Breast epithelium (tissue), 4 donors: Measurements from ENCODE around the gene COL9A3. TPM values are rescaled to one million over a fixed set of nuclear protein-coding genes. Genes with fewer than 3 reads are reported as not detected.

Source experiments
- DNase-seq, 2 donors: peaks; one replicate each; pipeline ENCODE4 v3.0.0-alpha.2; 2019; ENCODE audit warnings: low spot score in 2 of 2
- H3K27ac ChIP-seq, 2 donors: fragments of 200-600 bp; sonication (generic) in 1 of 2; one replicate each; pipeline ENCODE4 v1.5.1; 2016 to 2019; ENCODE audit warnings: mild to moderate bottlenecking in 1 of 2
- H3K27me3 ChIP-seq, 2 donors: fragments of 200-600 bp; sonication (generic) in 1 of 2; one replicate each; pipeline versions ENCODE4 v1.5.1 to v1.6.0; 2017 to 2019; ENCODE audit warnings: control low read depth in 1 of 2, mild to moderate bottlenecking in 1 of 2
- H3K36me3 ChIP-seq: fragments of 200-600 bp; one replicate; pipeline ENCODE4 v1.5.1; 2019
- H3K4me1 ChIP-seq, 2 donors: fragments of 200-600 bp; sonication (generic); one replicate each; pipeline ENCODE4 v1.5.1; 2016 to 2019; ENCODE audit warnings: control low read depth in 1 of 2
- H3K4me3 ChIP-seq, 3 donors: fragments of 200-600 bp; sonication (generic); 1 replicate in 2 of 3; 2 replicates in 1 of 3; pipeline ENCODE4 v1.5.1; 2016 to 2019; ENCODE audit warnings: mild to moderate bottlenecking in 3 of 3, moderate library complexity in 2 of 3
- H3K9me3 ChIP-seq, 2 donors: fragments of 200-600 bp; sonication (generic) in 1 of 2; one replicate each; pipeline ENCODE4 v1.5.1; 2016 to 2019; ENCODE audit warnings: control low read depth in 1 of 2
- POLR2A ChIP-seq: fragments of 450-650 bp; IDR thresholded peaks from one replicate; pipeline ENCODE4 v1.6.1; 2016; ENCODE audit warnings: antibody characterized with exemption, mild to moderate bottlenecking, moderate library complexity
- POLR2AphosphoS5 ChIP-seq, 3 donors: sonication (generic); formaldehyde crosslinking; IDR thresholded peaks; one replicate each; pipeline ENCODE4 v1.6.1; 2017; ENCODE audit warnings: antibody characterized with exemption in 3 of 3
- intact Hi-C: fragments of 100-400 bp; cut with DNase I; formaldehyde crosslinking; loops from one replicate; pipeline ENCODE4 v1.15.1; 2023; ENCODE audit warnings: low total_unique reads
- total RNA-seq, 3 donors: library from RNA; depleted of rRNA; stranded (reverse); fragments of >200 nt; gene quantifications; one replicate each; pipeline ENCODE4 v1.1.0, GENCODE V29; 2016
- TF ChIP-seq, protein P1 (sequence below), 3 donors: fragments of 450-650 bp; IDR thresholded peaks; one replicate each; pipeline ENCODE4 v1.5.1; 2016 to 2017; ENCODE audit warnings: antibody characterized with exemption in 3 of 3, mild to moderate bottlenecking in 3 of 3, moderate library complexity in 3 of 3

The COL9A3 gene
- total RNA-seq, 3 donors from 2014 or later, result 0.16 to 10.2 (median 5.0) TPM

DNA sequence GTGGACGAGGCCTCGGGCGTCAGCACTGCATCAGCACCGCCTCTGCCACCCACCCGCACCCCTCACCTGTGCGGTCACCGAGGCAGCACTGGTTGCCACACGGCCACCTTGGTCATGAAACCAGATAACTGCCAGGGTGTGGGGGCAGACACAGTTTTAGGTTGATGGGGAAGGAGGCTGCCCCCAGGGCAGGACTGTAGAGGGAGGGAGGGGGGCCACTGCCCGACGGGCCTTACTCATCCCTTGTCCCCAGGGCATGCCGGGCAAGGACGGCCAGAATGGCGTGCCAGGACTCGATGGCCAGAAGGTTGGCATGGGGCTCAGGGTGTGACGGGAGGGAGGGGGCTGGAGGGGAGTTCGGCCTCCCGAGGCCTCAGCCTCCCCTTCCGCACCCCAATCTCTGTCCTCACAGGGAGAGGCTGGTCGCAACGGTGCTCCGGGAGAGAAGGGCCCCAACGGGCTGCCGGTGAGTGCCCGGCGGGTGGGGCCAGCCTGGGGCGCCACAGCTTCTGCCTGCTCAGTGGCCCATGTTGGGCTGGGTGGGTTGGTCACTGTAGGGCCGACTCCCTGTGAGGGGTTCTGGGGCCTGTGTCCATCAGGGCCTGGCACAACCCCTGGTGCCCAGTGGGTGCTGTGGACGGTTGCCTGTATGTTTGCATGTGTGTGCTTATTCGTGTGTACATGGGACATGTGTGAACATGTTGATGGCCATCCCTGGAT, 11.8 kb downstream of the COL9A3 start:
- Histone ChIP-seq H3K27ac (no peak overlapping the region), H3K4me1 (peaks cover 12 to 17% of the 10 kb centered on the region in 2 donors), H3K9me3 (no peaks in the 10 kb centered on the region), H3K36me3 (no peaks in the 10 kb centered on the region), H3K27me3 (no peaks in the 10 kb centered on the region), H3K4me3 (no peak overlapping the region)
- TF ChIP-seq, protein P1, sequence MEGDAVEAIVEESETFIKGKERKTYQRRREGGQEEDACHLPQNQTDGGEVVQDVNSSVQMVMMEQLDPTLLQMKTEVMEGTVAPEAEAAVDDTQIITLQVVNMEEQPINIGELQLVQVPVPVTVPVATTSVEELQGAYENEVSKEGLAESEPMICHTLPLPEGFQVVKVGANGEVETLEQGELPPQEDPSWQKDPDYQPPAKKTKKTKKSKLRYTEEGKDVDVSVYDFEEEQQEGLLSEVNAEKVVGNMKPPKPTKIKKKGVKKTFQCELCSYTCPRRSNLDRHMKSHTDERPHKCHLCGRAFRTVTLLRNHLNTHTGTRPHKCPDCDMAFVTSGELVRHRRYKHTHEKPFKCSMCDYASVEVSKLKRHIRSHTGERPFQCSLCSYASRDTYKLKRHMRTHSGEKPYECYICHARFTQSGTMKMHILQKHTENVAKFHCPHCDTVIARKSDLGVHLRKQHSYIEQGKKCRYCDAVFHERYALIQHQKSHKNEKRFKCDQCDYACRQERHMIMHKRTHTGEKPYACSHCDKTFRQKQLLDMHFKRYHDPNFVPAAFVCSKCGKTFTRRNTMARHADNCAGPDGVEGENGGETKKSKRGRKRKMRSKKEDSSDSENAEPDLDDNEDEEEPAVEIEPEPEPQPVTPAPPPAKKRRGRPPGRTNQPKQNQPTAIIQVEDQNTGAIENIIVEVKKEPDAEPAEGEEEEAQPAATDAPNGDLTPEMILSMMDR (IDR thresholded peaks at IDR 0.05), result no peak
- TF ChIP-seq POLR2AphosphoS5 (IDR thresholded peaks at IDR 0.05), result no peak
- no peak for TF ChIP-seq POLR2A
- no peak for DNase-seq
- intact Hi-C loops, result no loop called here

DNA sequence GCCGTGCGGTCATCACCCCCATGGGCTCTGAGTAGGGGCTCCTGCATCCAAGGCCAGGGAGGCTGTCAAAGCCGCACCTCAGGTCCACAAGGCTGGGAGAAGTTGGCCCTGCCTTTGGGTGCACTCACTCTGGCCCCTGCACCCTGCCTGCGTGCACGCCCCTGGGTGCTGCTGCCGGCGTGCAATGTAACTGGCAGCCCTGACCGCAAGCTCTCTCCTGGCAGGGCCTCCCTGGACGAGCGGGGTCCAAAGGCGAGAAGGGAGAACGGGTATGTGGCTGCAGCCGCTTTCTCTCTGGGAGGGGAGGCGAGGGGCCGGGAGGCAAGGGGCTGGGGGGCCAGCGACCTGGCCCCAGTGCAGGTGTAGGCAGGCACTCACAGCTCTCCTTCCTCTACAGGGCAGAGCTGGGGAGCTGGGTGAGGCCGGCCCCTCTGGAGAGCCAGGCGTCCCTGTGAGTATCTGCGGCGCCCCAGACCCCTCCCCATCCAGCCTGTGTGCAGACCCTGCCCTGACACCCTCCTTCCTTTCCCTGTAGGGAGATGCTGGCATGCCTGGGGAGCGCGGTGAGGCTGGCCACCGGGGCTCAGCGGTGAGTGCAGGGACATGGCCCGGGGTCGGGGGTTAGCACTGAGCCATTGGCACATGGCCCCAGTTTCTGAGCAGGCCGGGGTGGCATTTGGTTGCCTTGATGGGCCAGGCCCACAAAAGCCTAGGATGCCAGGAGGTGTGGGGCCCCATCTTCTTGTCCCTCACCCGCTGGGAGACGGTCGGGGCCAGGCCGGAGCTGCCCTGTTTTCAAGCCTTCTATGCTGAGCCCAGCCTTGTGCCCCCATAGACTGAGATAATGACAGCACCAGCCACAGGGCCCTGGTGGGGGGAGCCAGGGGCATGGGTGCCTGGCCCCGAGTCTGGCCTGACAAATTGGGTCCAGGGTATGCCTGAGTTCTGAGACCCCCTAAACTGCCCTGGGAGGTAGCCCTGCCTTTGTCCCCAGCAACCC, 12.7 kb downstream of the COL9A3 start:
- Histone ChIP-seq H3K9me3 (no peaks in the 10 kb centered on the region), H3K27me3 (no peaks in the 10 kb centered on the region), H3K4me1 (peaks cover 9 to 11% of the 10 kb centered on the region in 2 donors), H3K27ac (no peak overlapping the region), H3K4me3 (no peak overlapping the region), H3K36me3 (no peaks in the 10 kb centered on the region)
- no peak for DNase-seq
- intact Hi-C loops, result no loop called here
- TF ChIP-seq, protein P1 (IDR thresholded peaks at IDR 0.05), result no peak
- TF ChIP-seq POLR2A, result no peak
- TF ChIP-seq POLR2AphosphoS5 (IDR thresholded peaks at IDR 0.05), result no peak

DNA sequence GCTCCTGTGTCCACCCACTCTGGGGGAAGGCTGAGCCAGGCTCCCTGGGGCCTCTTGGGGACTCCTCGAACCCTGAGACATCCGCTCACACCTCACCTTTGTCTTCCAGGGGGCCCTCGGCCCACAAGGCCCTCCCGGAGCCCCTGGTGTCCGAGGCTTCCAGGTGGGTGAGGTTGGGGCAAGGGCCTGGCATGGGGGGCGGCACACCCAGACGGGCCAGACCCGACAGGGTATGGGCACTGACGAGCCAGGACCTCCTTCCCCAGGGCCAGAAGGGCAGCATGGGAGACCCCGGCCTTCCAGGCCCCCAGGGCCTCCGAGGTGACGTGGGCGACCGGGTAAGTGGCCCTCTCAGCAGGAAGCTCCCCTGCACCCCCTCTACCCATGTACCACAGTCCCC, 13.4 kb downstream of the COL9A3 start:
- intact Hi-C loops, result no loop called here
- no peak for TF ChIP-seq POLR2A
- TF ChIP-seq, protein P1 (IDR thresholded peaks at IDR 0.05), result no peak
- no peak for TF ChIP-seq POLR2AphosphoS5 (IDR thresholded peaks at IDR 0.05)
- no peaks in the 10 kb centered on the region for H3K27me3 ChIP-seq
- H3K4me3 ChIP-seq, result no peak overlapping the region
- H3K27ac ChIP-seq, result no peak overlapping the region
- H3K4me1 ChIP-seq, result peaks cover 7 to 9% of the 10 kb centered on the region in 2 donors
- no peak for DNase-seq
- no peaks in the 10 kb centered on the region for H3K9me3 ChIP-seq
- H3K36me3 ChIP-seq, result no peaks in the 10 kb centered on the region

DNA sequence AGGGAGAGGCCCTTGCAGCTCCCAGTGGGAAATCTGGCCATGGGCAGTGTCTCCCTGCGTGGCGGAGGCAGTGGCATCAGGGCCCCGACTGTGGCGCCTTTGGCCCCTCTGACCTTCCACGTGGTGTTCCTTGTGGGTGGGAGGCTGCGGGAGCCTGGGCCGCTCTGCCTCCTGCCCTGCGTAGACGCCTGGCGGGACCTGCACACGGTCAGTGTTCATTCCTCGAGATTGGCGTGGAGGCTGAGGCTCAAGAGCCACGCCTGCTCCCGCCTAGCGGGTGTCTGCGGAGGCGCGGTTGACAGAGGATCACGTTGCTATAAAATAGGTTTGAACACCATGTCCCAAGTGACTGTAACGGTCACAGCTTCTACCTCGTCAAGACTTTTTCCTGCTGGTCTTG, 14.0 kb downstream of the COL9A3 start:
- H3K27ac ChIP-seq, result peak overlapping the region in 1 of 2 donors; percentile 64
- TF ChIP-seq POLR2AphosphoS5 (IDR thresholded peaks at IDR 0.05), result peak in 1 of 3 donors; percentile 51
- TF ChIP-seq, protein P1 (IDR thresholded peaks at IDR 0.05), result no peak
- H3K36me3 ChIP-seq, result no peaks in the 10 kb centered on the region
- no peak overlapping the region for H3K4me3 ChIP-seq
- H3K9me3 ChIP-seq, result no peaks in the 10 kb centered on the region
- H3K27me3 ChIP-seq, result no peaks in the 10 kb centered on the region
- intact Hi-C loops, result no loop called here
- peaks cover 7 to 9% of the 10 kb centered on the region in 2 donors for H3K4me1 ChIP-seq
- DNase-seq, result no peak
